ENCODE data around the gene ALG14.

- TF ChIP-seq EZH2 (IDR thresholded peaks at IDR 0.05; ENCODE audit: borderline replicate concordance, insufficient read depth, low read depth, low read length, poor library complexity, severe bottlenecking) (no peak), CTCF (IDR thresholded peaks at IDR 0.05) (no peak)
These were observed 122.8 kb downstream of the ALG14 start for GRCh38 chr1:94949681-94950661.
